ENCODE measurements around the gene TRAF2. TPM values are rescaled to one million over a fixed set of nuclear protein-coding genes. Genes with fewer than 3 reads are reported as not detected.
"Not testable (repeated sequence)": the region's sequence is repeated elsewhere in the genome, so short reads cannot be mapped to it uniquely, and the experiment has no call there.

The TRAF2 gene
- total RNA-seq, 2 donors from 2014 or later = 5.2 to 30.7 TPM

DNA sequence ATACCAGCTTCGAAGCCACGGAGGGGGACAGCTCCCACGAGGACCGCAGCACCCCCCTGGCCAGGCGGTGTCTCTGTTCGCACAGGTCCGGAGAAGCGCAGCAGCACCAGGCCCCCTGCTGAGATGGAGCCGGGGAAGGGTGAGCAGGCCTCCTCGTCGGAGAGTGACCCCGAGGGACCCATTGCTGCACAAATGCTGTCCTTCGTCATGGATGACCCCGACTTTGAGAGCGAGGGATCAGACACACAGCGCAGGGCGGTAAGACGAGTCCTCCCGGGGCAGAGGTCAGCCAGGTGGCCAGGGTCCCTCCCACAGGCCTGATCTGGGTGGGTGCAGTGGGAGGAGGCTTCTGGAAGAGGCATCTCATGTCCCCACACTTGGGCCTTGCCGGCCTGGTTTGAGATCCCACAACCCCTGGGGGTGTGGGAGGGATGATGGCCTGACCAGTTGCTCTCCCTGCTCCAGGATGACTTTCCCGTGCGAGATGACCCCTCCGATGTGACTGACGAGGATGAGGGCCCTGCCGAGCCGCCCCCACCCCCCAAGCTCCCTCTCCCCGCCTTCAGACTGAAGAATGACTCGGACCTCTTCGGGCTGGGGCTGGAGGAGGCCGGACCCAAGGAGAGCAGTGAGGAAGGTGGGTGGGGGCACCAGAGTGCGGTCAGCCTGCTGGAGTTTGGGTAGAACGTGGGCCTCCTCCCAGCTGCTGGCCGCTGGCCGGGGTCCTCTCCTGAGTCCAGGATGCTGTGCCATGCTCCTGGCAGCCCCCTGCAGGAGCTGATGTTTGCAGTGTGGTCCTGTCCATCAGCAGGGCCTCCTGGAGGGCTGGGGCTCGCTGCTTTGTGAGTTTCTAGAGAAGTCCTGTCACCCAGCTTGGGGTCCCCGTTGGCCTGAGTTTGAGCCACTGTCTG lies 46.8 kb upstream of the TRAF2 start:
- WGBS, 2 donors = 88 to 97% methylated on average over 9 to 36 of the region's 36 CpGs
- Histone ChIP-seq H3K27me3 (no peaks in the 10 kb centered on the region), H3K27ac (peak overlapping the region in 2 of 4 donors; percentile 76 to 89), H3K4me3 (no peak overlapping the region), H3K9me3 (no peaks in the 10 kb centered on the region), H3K4me1 (peaks cover 45% of the 10 kb centered on the region), H3K36me3 (replicated peaks in 1 of 2; ENCODE audit: insufficient read depth in 1 of 2, low read depth in 2 of 2) (no peaks in the 10 kb centered on the region)
- DNase-seq (no peak), ATAC-seq (no peak)
- intact Hi-C loops (cut with DNase I) = no loop called here
- no peak for TF ChIP-seq POLR2A (IDR thresholded peaks at IDR 0.05)
- TF ChIP-seq, protein P1, sequence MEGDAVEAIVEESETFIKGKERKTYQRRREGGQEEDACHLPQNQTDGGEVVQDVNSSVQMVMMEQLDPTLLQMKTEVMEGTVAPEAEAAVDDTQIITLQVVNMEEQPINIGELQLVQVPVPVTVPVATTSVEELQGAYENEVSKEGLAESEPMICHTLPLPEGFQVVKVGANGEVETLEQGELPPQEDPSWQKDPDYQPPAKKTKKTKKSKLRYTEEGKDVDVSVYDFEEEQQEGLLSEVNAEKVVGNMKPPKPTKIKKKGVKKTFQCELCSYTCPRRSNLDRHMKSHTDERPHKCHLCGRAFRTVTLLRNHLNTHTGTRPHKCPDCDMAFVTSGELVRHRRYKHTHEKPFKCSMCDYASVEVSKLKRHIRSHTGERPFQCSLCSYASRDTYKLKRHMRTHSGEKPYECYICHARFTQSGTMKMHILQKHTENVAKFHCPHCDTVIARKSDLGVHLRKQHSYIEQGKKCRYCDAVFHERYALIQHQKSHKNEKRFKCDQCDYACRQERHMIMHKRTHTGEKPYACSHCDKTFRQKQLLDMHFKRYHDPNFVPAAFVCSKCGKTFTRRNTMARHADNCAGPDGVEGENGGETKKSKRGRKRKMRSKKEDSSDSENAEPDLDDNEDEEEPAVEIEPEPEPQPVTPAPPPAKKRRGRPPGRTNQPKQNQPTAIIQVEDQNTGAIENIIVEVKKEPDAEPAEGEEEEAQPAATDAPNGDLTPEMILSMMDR (IDR thresholded peaks at IDR 0.05) = no peak

DNA sequence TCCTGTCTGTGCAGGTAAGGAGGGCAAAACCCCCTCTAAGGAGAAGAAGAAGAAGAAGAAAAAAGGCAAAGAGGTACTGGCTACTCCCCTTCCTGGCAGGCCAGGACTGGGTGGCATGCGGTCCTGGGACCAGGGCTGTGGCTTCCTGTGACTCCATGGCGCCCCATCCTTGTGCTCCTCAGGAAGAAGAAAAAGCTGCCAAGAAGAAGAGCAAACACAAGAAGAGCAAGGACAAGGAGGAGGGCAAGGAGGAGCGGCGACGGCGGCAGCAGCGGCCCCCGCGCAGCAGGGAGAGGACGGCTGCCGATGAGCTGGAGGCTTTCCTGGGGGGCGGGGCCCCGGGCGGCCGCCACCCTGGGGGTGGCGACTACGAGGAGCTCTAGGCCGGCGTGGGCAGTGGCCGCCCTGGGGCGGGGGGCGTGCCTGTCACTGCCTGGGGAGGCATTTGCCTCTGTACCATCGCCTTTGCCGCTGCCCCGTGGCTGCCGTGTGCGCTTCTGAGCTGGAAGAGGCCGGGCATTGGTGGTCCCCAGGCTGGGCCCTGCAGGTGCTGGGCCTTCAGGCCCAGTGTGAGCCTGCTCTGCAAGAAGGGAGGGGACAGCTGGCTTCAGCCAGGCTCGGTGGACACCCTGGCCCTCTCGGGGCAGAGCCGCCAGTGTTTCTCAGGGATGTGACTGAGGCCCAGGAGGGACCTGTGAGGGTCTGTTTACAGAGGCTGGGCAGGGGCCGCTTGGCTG lies 46.0 kb upstream of the TRAF2 start:
- Histone ChIP-seq H3K27ac (peak overlapping the region; percentile 73 to 89 (median 76)), H3K9me3 (no peaks in the 10 kb centered on the region), H3K27me3 (no peaks in the 10 kb centered on the region), H3K4me3 (no peak overlapping the region), H3K4me1 (peaks cover 45% of the 10 kb centered on the region), H3K36me3 (replicated peaks in 1 of 2; ENCODE audit: insufficient read depth in 1 of 2, low read depth in 2 of 2) (no peaks in the 10 kb centered on the region)
- TF ChIP-seq, protein P1 (IDR thresholded peaks at IDR 0.05) = no peak
- TF ChIP-seq POLR2A (IDR thresholded peaks at IDR 0.05) = no peak
- ATAC-seq (no peak), DNase-seq (no peak)
- intact Hi-C loops (cut with DNase I) = no loop called here
- 76% methylated on average over 19 to 31 of the region's 32 CpGs for WGBS, 2 donors

DNA sequence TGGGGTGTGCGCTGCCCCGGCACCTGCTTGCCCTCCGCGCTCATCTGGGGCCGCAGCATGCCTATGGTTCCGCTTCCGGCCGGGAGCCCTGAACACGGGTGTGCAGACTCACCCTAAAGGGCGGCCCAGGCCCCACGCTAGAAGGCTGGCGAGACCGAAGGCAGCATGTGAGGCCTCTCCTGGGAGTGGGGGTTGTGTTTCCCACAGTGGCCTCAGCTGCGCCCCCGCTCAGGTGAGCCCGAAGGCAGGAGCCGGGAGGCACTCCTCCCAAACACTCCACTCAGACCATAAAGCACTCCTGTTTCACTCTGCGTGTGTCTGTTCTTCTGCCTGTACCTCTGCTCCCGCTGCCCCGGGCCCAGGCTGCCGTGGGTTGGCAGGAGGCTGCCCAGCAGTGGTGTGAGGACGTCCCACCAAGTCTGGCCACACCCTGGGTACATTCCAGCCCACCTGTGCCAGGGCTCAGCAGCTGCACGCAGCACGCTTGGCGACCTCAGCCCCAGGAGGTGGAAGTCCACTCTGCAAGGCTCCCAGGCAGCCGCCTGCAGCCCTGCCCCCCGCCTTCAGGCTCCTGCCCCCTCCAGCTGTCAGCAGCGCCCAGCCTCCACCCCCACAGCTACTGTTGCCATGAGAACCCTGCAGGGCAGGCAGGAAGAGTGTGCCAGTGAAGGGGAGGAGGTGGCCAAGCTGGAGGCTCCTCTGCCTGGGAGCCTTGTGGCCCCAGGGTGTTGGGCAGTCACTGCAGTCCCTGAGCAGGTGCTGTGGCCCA lies 45.3 kb upstream of the TRAF2 start:
- Histone ChIP-seq H3K27ac (peak overlapping the region; percentile 73 to 89 (median 76)), H3K36me3 (replicated peaks in 1 of 2; ENCODE audit: insufficient read depth in 1 of 2, low read depth in 2 of 2) (no peaks in the 10 kb centered on the region), H3K27me3 (no peaks in the 10 kb centered on the region), H3K4me1 (peaks cover 45% of the 10 kb centered on the region), H3K9me3 (no peaks in the 10 kb centered on the region), H3K4me3 (no peak overlapping the region)
- WGBS, 2 donors = 37 to 68% methylated on average over 10 to 28 of the region's 28 CpGs
- DNase-seq (peak; percentile 82 to 96 (median 94)), ATAC-seq (peak; percentile 70)
- TF ChIP-seq, protein P1 (IDR thresholded peaks at IDR 0.05) = peak in 1 of 7 experiments; percentile 7
- peak in 2 of 3 donors; percentile 43 to 45 for TF ChIP-seq POLR2A (IDR thresholded peaks at IDR 0.05)
- intact Hi-C loops (cut with DNase I) = no loop called here

DNA sequence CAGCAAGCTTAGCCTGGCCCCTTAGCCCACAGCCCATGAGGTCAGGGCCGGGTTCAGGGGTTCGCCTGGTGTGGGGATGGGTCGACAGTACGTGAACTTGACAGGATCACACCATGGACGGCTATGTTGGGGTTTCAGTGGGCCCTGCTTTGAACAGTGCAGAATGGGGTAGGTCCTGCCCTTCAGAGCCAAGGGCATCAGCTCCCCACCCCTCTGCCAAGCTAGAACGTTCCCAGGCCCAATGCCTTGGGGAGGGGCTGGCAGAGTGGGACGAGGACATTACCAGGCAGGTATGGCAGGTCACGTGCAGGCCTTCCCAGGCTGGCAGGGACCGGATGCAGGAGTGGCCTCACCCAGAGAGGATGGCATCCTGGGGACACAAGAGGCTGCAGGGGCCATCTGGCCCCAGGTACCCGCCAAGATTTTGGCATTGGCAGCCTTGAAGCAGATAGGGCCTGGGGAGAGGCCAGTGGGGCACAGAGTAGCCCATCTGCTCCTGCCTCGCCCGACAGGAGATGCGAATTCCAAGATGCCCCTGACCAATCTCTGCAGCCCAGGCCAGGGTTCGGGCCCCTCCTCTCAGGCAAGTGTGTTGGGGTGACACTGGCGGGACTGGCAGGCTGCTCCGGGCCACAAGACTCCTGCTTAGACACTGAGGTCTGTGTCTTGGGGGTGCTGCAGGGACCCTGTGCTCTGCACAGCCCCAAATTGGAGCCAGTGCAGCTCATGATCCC lies 44.5 kb upstream of the TRAF2 start:
- H3K36me3 ChIP-seq (replicated peaks in 1 of 2; ENCODE audit: insufficient read depth in 1 of 2, low read depth in 2 of 2); intact Hi-C loops (cut with DNase I); H3K4me3 ChIP-seq; H3K27me3 ChIP-seq; H3K9me3 ChIP-seq: not testable (repeated sequence)
- DNase-seq (peak; percentile 42 to 75 (median 60)), ATAC-seq (peak; percentile 12)
- Histone ChIP-seq H3K27ac (peak overlapping the region; percentile 73 to 89 (median 76)), H3K4me1 (peaks cover 50% of the 10 kb centered on the region)
- 19 to 33% methylated on average over 3 to 16 of the region's 16 CpGs for WGBS, 2 donors
